B cell (primary cell): ENCODE results near the gene RSU1. TPM values are rescaled to one million over a fixed set of nuclear protein-coding genes. Genes with fewer than 3 reads are reported as not detected.

Source experiments
- ATAC-seq: fragments of 200-7000 bp; cut with Tn5 transposase; one replicate; pipeline ENCODE4 v1.10.0; 2021; ENCODE audit warnings: low read depth, mild to moderate bottlenecking, moderate number of reproducible peaks, moderate library complexity
- CTCF ChIA-PET: fragments of 350-600 bp; sonication (Branson Sonifier 250); formaldehyde crosslinking; loops from one replicate; lab custom pipeline; 2021; ENCODE audit warnings: antibody characterized with exemption, inconsistent platforms; lab: Charles Lee
- POLR2A ChIA-PET: fragments of 350-600 bp; sonication (Branson Sonifier 250); formaldehyde crosslinking; loops from one replicate; lab custom pipeline; 2021; ENCODE audit warnings: antibody characterized with exemption; lab: Charles Lee
- DNase-seq: peaks from one replicate; pipeline ENCODE4 v3.0.0; 2013
- H2AFZ ChIP-seq: 2 replicates; pipeline ENCODE4 v1.6.1; 2012; ENCODE audit warnings: mild to moderate bottlenecking, low read depth, low read length; ENCODE audit not compliant: insufficient read depth, poor library complexity, severe bottlenecking
- H3K27ac ChIP-seq, 2 donors: 1 replicate in 1 of 2; 2 replicates in 1 of 2; pipeline ENCODE4 v1.5.1; 2012 to 2013; ENCODE audit warnings: low read length in 2 of 2, mild to moderate bottlenecking in 2 of 2, moderate library complexity in 1 of 2
- H3K27me3 ChIP-seq, 4 experiments: fragments of 200-600 bp in 1 of 4; sonication (generic) in 1 of 4; replicated peaks in 1 of 4; 1 replicate in 2 of 4; 2 replicates in 2 of 4; pipeline versions ENCODE4 v1.6.1 to v1.7.0; 2013 to 2016; ENCODE audit warnings: low read length in 3 of 4, mild to moderate bottlenecking in 2 of 4, mixed read lengths in 1 of 4, moderate library complexity in 1 of 4; ENCODE audit not compliant: insufficient read depth in 4 of 4, control insufficient read depth in 3 of 4; ENCODE audit errors: control extremely low read depth in 1 of 4
- H3K36me3 ChIP-seq, 2 experiments: replicated peaks in 1 of 2; 1 replicate in 1 of 2; 2 replicates in 1 of 2; pipeline versions ENCODE4 v1.6.1 to v1.7.1; 2013; ENCODE audit warnings: low read length in 1 of 2; ENCODE audit not compliant: insufficient read depth in 2 of 2, control insufficient read depth in 1 of 2; ENCODE audit errors: control extremely low read depth in 1 of 2, extremely low read depth in 1 of 2
- H3K4me1 ChIP-seq, 2 donors: fragments of 200-600 bp in 1 of 2; sonication (generic) in 1 of 2; 1 replicate in 1 of 2; 2 replicates in 1 of 2; pipeline versions ENCODE4 v1.5.1 to v1.6.1; 2013 to 2017; ENCODE audit warnings: low read length in 2 of 2; ENCODE audit not compliant: control insufficient read depth in 2 of 2, insufficient read depth in 2 of 2
- H3K4me2 ChIP-seq: replicated peaks from 2 replicates; pipeline ENCODE3; 2012; ENCODE audit warnings: mild to moderate bottlenecking, low read depth, low read length; ENCODE audit not compliant: poor library complexity, severe bottlenecking
- H3K4me3 ChIP-seq, 5 experiments: fragments of 200-600 bp in 1 of 5; sonication (generic) in 1 of 5; 1 replicate in 3 of 5; 2 replicates in 2 of 5; pipeline versions ENCODE4 v1.5.1 to v1.7.0; 2011 to 2016; ENCODE audit warnings: low read length in 4 of 5, mild to moderate bottlenecking in 4 of 5, low read depth in 2 of 5, control low read depth in 1 of 5, moderate library complexity in 1 of 5; ENCODE audit not compliant: insufficient read depth in 1 of 5; ENCODE audit errors: control extremely low read depth in 1 of 5, extremely low read depth in 1 of 5
- H3K79me2 ChIP-seq: fragments of 200-600 bp; sonication (generic); one replicate; pipeline ENCODE4 v1.6.0; 2016; ENCODE audit warnings: low read length; ENCODE audit not compliant: control insufficient read depth, insufficient read depth
- H3K9ac ChIP-seq: fragments of 200-600 bp; sonication (generic); 2 replicates; pipeline ENCODE4 v1.6.1; 2017; ENCODE audit warnings: mild to moderate bottlenecking, low read length, moderate library complexity
- H3K9me3 ChIP-seq, 3 donors: one replicate each; pipeline versions ENCODE4 v1.6.1 to v1.7.1; 2013; ENCODE audit warnings: low read length in 2 of 3; ENCODE audit not compliant: control insufficient read depth in 2 of 3, insufficient read depth in 1 of 3; ENCODE audit errors: control extremely low read depth in 1 of 3
- H4K20me1 ChIP-seq: 2 replicates; pipeline ENCODE4 v1.6.0; 2012; ENCODE audit warnings: mild to moderate bottlenecking, low read length; ENCODE audit not compliant: insufficient read depth, control insufficient read depth, poor library complexity, severe bottlenecking
- H3K27ac Mint-ChIP-seq: one replicate; pipeline ENCODE4 v1.8.0; 2021; ENCODE audit warnings: mixed read lengths
- H3K27me3 Mint-ChIP-seq: one replicate; pipeline ENCODE4 v1.8.0; 2021; ENCODE audit warnings: mixed read lengths
- H3K4me1 Mint-ChIP-seq: one replicate; pipeline ENCODE4 v1.8.0; 2021; ENCODE audit warnings: mixed read lengths
- H3K4me3 Mint-ChIP-seq: one replicate; pipeline ENCODE4 v1.8.0; 2021; ENCODE audit warnings: mixed read lengths
- H3K9me3 Mint-ChIP-seq: one replicate; pipeline ENCODE4 v1.8.0; 2022; ENCODE audit warnings: mixed read lengths; ENCODE audit not compliant: insufficient read depth
- EZH2 ChIP-seq: IDR thresholded peaks from 2 replicates; pipeline ENCODE4 v1.6.1; 2012; ENCODE audit warnings: borderline replicate concordance, low read depth, mild to moderate bottlenecking, moderate library complexity, low read length; ENCODE audit not compliant: insufficient read depth, poor library complexity, severe bottlenecking
- WGBS: methylation state at CpG from one replicate; pipeline ENCODE4 v1.1.5; 2013; ENCODE audit warnings: missing lambda C conversion rate; ENCODE audit not compliant: insufficient coverage; 5-methylcytosine and 5-hydroxymethylcytosine counted together
- intact Hi-C: fragments of 100-400 bp; cut with micrococcal nuclease; formaldehyde crosslinking; loops from one replicate; pipeline ENCODE4 v1.10.0; 2022
- polyA plus RNA-seq: library from polyadenylated mRNA; depleted of rRNA; stranded (reverse); fragments of >200 nt; gene quantifications from 2 replicates; pipeline ENCODE4 v1.2.3, GENCODE V29; 2012
- total RNA-seq, 2 donors: library from RNA; stranded (reverse); fragments of 120-200 nt in 1 of 2; gene quantifications; 1 replicate in 1 of 2; 2 replicates in 1 of 2; pipeline versions ENCODE4 v1.2.3 to v1.2.4, GENCODE V29; 2013 to 2022
- TF ChIP-seq, protein P1 (sequence below): fragments of 200-600 bp; IDR thresholded peaks from one replicate; pipeline ENCODE4 v1.8.0; 2022; ENCODE audit warnings: antibody characterized with exemption, mild to moderate bottlenecking

Gene RSU1
- total and polyA plus RNA-seq, 2 donors (not counting 1 experiment from before 2014, with no cell fraction given), result 33.4 to 41.1 TPM

DNA sequence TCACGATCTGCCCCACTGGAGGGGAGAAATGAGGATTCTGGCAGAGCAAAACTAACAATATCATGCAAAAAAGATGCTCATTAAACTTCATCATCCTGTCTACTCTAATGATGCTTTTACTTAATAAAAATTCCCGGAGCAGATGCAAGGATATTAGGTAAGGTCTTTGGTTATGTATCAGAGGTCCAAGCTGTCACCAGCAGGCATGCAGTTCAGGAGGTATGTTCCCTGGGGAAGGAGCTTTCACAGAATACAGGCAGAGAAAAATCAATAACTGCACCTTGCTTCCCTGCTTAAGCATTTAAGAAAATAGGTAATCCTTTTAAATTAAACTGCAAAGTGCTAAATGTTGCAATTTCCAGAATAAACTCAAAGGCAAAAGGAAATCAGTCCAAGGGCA is 213.9 kb downstream of the RSU1 start:
- peaks cover 0 to 4% (median 0%) of the 10 kb centered on the region in 3 donors for H3K9me3 ChIP-seq
- no peak overlapping the region for H3K4me3 ChIP-seq
- H3K27me3 Mint-ChIP-seq, result no peaks in the 10 kb centered on the region
- H3K4me3 Mint-ChIP-seq, result no peak overlapping the region
- DNase-seq, result no peak
- no peak for ATAC-seq
- CTCF ChIA-PET, result no interaction called here
- no peak overlapping the region for H3K4me2 ChIP-seq
- no peak overlapping the region for H3K27ac Mint-ChIP-seq
- H3K4me1 ChIP-seq, result no peaks in the 10 kb centered on the region
- no peaks in the 10 kb centered on the region for H3K9me3 Mint-ChIP-seq
- TF ChIP-seq, protein P1, sequence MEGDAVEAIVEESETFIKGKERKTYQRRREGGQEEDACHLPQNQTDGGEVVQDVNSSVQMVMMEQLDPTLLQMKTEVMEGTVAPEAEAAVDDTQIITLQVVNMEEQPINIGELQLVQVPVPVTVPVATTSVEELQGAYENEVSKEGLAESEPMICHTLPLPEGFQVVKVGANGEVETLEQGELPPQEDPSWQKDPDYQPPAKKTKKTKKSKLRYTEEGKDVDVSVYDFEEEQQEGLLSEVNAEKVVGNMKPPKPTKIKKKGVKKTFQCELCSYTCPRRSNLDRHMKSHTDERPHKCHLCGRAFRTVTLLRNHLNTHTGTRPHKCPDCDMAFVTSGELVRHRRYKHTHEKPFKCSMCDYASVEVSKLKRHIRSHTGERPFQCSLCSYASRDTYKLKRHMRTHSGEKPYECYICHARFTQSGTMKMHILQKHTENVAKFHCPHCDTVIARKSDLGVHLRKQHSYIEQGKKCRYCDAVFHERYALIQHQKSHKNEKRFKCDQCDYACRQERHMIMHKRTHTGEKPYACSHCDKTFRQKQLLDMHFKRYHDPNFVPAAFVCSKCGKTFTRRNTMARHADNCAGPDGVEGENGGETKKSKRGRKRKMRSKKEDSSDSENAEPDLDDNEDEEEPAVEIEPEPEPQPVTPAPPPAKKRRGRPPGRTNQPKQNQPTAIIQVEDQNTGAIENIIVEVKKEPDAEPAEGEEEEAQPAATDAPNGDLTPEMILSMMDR, result no peak
- no peak for TF ChIP-seq EZH2
- H3K79me2 ChIP-seq, result no peaks in the 10 kb centered on the region
- no peaks in the 10 kb centered on the region for H4K20me1 ChIP-seq
- no peaks in the 10 kb centered on the region for H3K4me1 Mint-ChIP-seq
- H3K36me3 ChIP-seq, result peaks cover 0 to 3% of the 10 kb centered on the region in 2 experiments
- WGBS, result no CpG with 5 or more reads among the region's 2 CpGs
- H3K27me3 ChIP-seq, result no peaks in the 10 kb centered on the region
- H2AFZ ChIP-seq, result no peak overlapping the region
- no peak overlapping the region for H3K27ac ChIP-seq
- POLR2A ChIA-PET, result no interaction called here
- intact Hi-C loops, result no loop called here
- no peak overlapping the region for H3K9ac ChIP-seq

DNA sequence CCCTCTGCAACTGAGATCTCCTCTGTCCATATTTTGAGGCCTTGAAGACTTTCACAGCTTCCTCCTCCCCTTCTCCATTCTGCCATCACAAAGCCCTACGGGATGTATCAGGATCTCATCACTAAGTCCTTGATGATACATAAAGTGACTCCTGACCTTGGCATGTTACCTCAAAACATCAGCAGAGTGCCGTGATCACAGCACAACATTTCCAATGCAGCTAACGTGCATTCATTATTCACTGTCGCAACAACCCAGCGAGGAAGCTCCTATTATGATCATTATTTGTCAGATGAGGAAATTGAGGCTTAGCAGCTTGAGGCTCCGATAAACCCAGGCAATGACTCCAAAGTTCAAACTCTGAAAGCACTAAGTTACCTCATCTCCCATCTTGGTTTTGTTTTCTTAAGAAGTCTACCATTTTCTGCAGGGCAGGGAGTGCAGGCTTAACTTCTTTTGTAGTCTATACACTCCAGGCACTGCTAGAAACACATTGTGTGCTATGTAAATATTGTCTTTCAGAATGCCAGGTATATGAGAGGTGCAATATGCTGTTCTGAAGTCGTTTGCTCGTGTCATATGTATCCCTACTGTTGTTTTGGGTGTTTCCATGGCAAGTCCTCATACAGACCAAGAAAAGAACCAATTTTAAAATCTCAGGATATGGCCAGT is 215.0 kb downstream of the RSU1 start:
- no peak overlapping the region for H3K27ac Mint-ChIP-seq
- POLR2A ChIA-PET, result no interaction called here
- peaks cover 0 to 3% of the 10 kb centered on the region in 2 experiments for H3K36me3 ChIP-seq
- no peak for DNase-seq
- no peaks in the 10 kb centered on the region for H3K79me2 ChIP-seq
- WGBS, result 97% methylated on average over 3 of the region's 8 CpGs
- no peak overlapping the region for H3K4me3 ChIP-seq
- H3K4me2 ChIP-seq, result no peak overlapping the region
- H3K9ac ChIP-seq, result no peak overlapping the region
- H3K27me3 ChIP-seq, result no peaks in the 10 kb centered on the region
- H3K27ac ChIP-seq, result no peak overlapping the region
- no peaks in the 10 kb centered on the region for H3K4me1 Mint-ChIP-seq
- TF ChIP-seq, protein P1, result no peak
- no peak for TF ChIP-seq EZH2
- H3K4me3 Mint-ChIP-seq, result no peak overlapping the region
- peaks cover 0 to 4% (median 0%) of the 10 kb centered on the region in 3 donors for H3K9me3 ChIP-seq
- H2AFZ ChIP-seq, result no peak overlapping the region
- CTCF ChIA-PET, result interaction anchor here (0.7 kb wide), 1 partner anchor 14 kb away, joined by 3 read pairs; no protein-coding TSS in a partner anchor
- no peaks in the 10 kb centered on the region for H3K27me3 Mint-ChIP-seq
- no peaks in the 10 kb centered on the region for H4K20me1 ChIP-seq
- no peaks in the 10 kb centered on the region for H3K9me3 Mint-ChIP-seq
- H3K4me1 ChIP-seq, result no peaks in the 10 kb centered on the region
- intact Hi-C loops, result no loop called here
- no peak for ATAC-seq
